ENCODE results near the gene CCDC177. TPM values are rescaled to one million over a fixed set of nuclear protein-coding genes. Genes with fewer than 3 reads are reported as not detected.

CCDC177 gene
- total RNA-seq, 3 donors from 2014 or later: 0.29 to 0.33 TPM; not detected in 1

DNA sequence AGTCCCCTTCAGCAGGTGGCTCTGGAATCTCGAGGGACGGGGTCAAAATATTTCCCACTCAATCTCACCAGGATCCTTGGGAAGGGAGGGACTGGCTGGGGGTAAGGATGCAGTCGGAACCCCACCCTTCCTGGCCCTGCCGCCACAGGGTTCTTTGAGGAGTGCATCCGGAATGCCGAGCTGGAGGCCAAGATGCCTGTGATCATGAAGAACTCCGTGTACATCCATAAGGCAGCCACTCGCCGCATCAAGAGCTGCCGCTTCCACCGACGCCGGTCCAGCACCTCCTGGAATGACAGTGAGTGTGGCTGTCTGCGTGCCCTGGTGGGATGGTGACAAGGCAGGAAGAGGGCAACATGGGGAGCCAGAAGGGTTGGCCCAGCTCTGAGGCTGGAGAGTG lies 47.0 kb downstream of the CCDC177 start:
- H3K27me3 ChIP-seq: no peaks in the 10 kb centered on the region
- DNase-seq (ENCODE audit: low spot score in 2 of 2): no peak
- H3K4me3 ChIP-seq: no peak overlapping the region
- TF ChIP-seq POLR2A (IDR thresholded peaks at IDR 0.05) (no peak), CTCF (IDR thresholded peaks at IDR 0.05) (no peak), POLR2AphosphoS5 (IDR thresholded peaks at IDR 0.05) (no peak)
- H3K4me1 ChIP-seq: no peaks in the 10 kb centered on the region
- no peaks in the 10 kb centered on the region for H3K9me3 ChIP-seq
- no peak overlapping the region for H3K27ac ChIP-seq
- no peaks in the 10 kb centered on the region for H3K36me3 ChIP-seq
- intact Hi-C loops (cut with DNase I; ENCODE audit: low total_unique reads): no loop called here

GRCh38 chr14:69525896-69526295 lies 48.8 kb downstream of the CCDC177 start:
- TF ChIP-seq POLR2A (IDR thresholded peaks at IDR 0.05) (no peak), POLR2AphosphoS5 (IDR thresholded peaks at IDR 0.05) (no peak), CTCF (IDR thresholded peaks at IDR 0.05) (no peak)
- H3K27me3 ChIP-seq: no peaks in the 10 kb centered on the region

GRCh38 chr14:69522026-69522425 lies 52.6 kb downstream of the CCDC177 start:
- no peaks in the 10 kb centered on the region for H3K27me3 ChIP-seq
- TF ChIP-seq POLR2AphosphoS5 (IDR thresholded peaks at IDR 0.05) (no peak), CTCF (IDR thresholded peaks at IDR 0.05) (no peak), POLR2A (IDR thresholded peaks at IDR 0.05) (no peak)
- H3K36me3 ChIP-seq: no peaks in the 10 kb centered on the region
- no peaks in the 10 kb centered on the region for H3K4me1 ChIP-seq
- H3K27ac ChIP-seq: no peak overlapping the region
- DNase-seq (ENCODE audit: low spot score in 2 of 2): no peak
- no peaks in the 10 kb centered on the region for H3K9me3 ChIP-seq
- no peak overlapping the region for H3K4me3 ChIP-seq
- intact Hi-C loops (cut with DNase I; ENCODE audit: low total_unique reads): no loop called here

More at GRCh38 chr14:69525896-69526295, 48.8 kb downstream of the CCDC177 start:
- Histone ChIP-seq H3K4me3 (no peak overlapping the region), H3K36me3 (no peaks in the 10 kb centered on the region), H3K4me1 (no peaks in the 10 kb centered on the region), H3K27ac (no peak overlapping the region), H3K9me3 (no peaks in the 10 kb centered on the region)
- intact Hi-C loops (cut with DNase I; ENCODE audit: low total_unique reads): no loop called here
- DNase-seq (ENCODE audit: low spot score in 2 of 2): no peak

Other genes starting within 250 kb of the CCDC177 start
- gene ERH, start 176.6 kb downstream of the CCDC177 start, total RNA-seq: 10 to 100 TPM; 69.0 to 98.0 (median 77.6) TPM
- gene SLC39A9, start 176.2 kb downstream of the CCDC177 start, total RNA-seq: 10 to 100 TPM; 71.1 to 92.3 (median 73.8) TPM
- gene PLEKHD1, start 90.1 kb downstream of the CCDC177 start, total RNA-seq: 1 to 10 TPM in 2 of 3 donors, under 1 TPM in 1; under 0.01 to 2.3 (median 2.0) TPM
- 10 to 100 TPM; 30.2 to 55.9 (median 55.7) TPM for gene SUSD6, start 36.7 kb upstream of the CCDC177 start, total RNA-seq
- 100 to 1,000 TPM; 411 to 543 (median 424) TPM for gene SRSF5, start 192.3 kb upstream of the CCDC177 start, total RNA-seq
- gene SLC10A1, start 222.4 kb upstream of the CCDC177 start, total RNA-seq: not detected

Data from breast epithelium (tissue), 4 donors.